Hepatocyte (in vitro differentiated cells): ENCODE data around the gene DCUN1D5. TPM values are rescaled to one million over a fixed set of nuclear protein-coding genes. Genes with fewer than 3 reads are reported as not detected.

Experiments used
- DNase-seq: peaks from one replicate; pipeline ENCODE4 v3.0.0-alpha.2; 2016; ENCODE audit warnings: low spot score
- H2AFZ ChIP-seq: fragments of 200-600 bp; sonication (generic); 2 replicates; pipeline ENCODE4 v1.6.0; 2016; ENCODE audit warnings: antibody characterized with exemption, mild to moderate bottlenecking
- H3K27ac ChIP-seq: fragments of 200-600 bp; sonication (generic); 2 replicates; pipeline ENCODE4 v1.5.1; 2016; ENCODE audit warnings: mild to moderate bottlenecking
- H3K27me3 ChIP-seq: fragments of 200-600 bp; sonication (generic); 2 replicates; pipeline ENCODE4 v1.6.1; 2016
- H3K36me3 ChIP-seq: fragments of 200-600 bp; sonication (generic); replicated peaks from 2 replicates; pipeline ENCODE4 v1.5.1; 2016; ENCODE audit warnings: low read depth; ENCODE audit not compliant: insufficient read depth
- H3K4me1 ChIP-seq: fragments of 200-600 bp; sonication (generic); 2 replicates; pipeline ENCODE4 v1.5.1; 2016; ENCODE audit warnings: mild to moderate bottlenecking, moderate library complexity; ENCODE audit not compliant: insufficient read depth
- H3K4me2 ChIP-seq: fragments of 200-600 bp; sonication (generic); 2 replicates; pipeline ENCODE4 v1.6.0; 2016
- H3K4me3 ChIP-seq: fragments of 200-600 bp; sonication (generic); 2 replicates; pipeline ENCODE4 v1.5.1; 2016; ENCODE audit warnings: mild to moderate bottlenecking
- H3K79me2 ChIP-seq: fragments of 200-600 bp; sonication (generic); 2 replicates; pipeline ENCODE4 v1.6.0; 2017; ENCODE audit warnings: mild to moderate bottlenecking
- H3K9me2 ChIP-seq: fragments of 200-600 bp; sonication (generic); replicated peaks from 2 replicates; pipeline ENCODE4 v1.6.0; 2017; ENCODE audit warnings: mild to moderate bottlenecking; ENCODE audit not compliant: insufficient read depth
- H3K9me3 ChIP-seq: fragments of 200-600 bp; sonication (generic); 2 replicates; pipeline ENCODE4 v1.5.1; 2016; ENCODE audit warnings: low read depth, mild to moderate bottlenecking
- H4K20me1 ChIP-seq: fragments of 200-600 bp; sonication (generic); 2 replicates; pipeline ENCODE4 v1.6.0; 2016; ENCODE audit warnings: mild to moderate bottlenecking; ENCODE audit not compliant: insufficient read depth, poor library complexity, severe bottlenecking
- EZH2 ChIP-seq: fragments of 200-600 bp; sonication (generic); IDR thresholded peaks from 2 replicates; pipeline ENCODE4 v1.6.1; 2016; ENCODE audit warnings: antibody characterized with exemption, mild to moderate bottlenecking, borderline replicate concordance
- EZH2phosphoT487 ChIP-seq: fragments of 200-600 bp; sonication (generic); IDR thresholded peaks from one replicate; pipeline ENCODE4 v1.6.1; 2018; ENCODE audit warnings: antibody characterized with exemption, mild to moderate bottlenecking, low read depth, moderate library complexity; ENCODE audit not compliant: unreplicated experiment, severe bottlenecking
- WGBS: methylation state at CpG from one replicate; pipeline ENCODE4 v1.1.6; 2016; ENCODE audit warnings: low lambda C conversion rate; ENCODE audit errors: missing lambda C conversion rate; 5-methylcytosine and 5-hydroxymethylcytosine counted together
- polyA plus RNA-seq: library from polyadenylated mRNA; unstranded; fragments of >200 nt; fragmentation: Nextera tagmentation; extraction: Ambion mirVana; gene quantifications from 2 replicates; pipeline ENCODE4 v1.2.1, GENCODE V29; 2016
- total RNA-seq: library from RNA; depleted of rRNA; stranded (reverse); fragments of >200 nt; gene quantifications from 2 replicates; pipeline ENCODE4 v1.2.3, GENCODE V29; 2014
- TF ChIP-seq, protein P1 (sequence below): fragments of 200-600 bp; sonication (generic); IDR thresholded peaks from 2 replicates; pipeline ENCODE4 v1.5.1; 2016; ENCODE audit warnings: antibody characterized with exemption, mild to moderate bottlenecking; ENCODE audit not compliant: poor library complexity

DCUN1D5 gene
- total and polyA plus RNA-seq, 2 experiments from 2014 or later: 54.5 to 78.4 TPM

DNA sequence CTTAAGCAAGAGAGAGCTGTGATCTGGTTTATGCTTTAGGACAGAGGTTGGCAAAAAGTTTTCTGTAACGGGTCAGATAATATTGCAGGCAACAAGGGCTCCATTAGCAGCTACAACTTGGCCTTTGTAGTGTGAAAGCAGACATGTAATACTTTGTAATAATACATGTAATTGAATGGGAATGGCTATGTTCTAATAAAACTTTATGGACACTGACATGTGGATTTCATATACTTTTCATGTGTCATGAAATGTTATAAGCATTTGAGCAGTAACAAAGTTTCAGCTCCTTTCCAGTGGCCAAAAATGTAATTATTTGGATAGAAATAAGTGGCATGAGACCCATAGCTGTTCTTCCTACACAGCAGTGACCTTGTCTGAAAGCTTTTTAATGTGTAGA, 20.4 kb upstream of the DCUN1D5 start:
- 45% methylated on average over 1 of the region's 1 CpG for WGBS
- TF ChIP-seq, protein P1, sequence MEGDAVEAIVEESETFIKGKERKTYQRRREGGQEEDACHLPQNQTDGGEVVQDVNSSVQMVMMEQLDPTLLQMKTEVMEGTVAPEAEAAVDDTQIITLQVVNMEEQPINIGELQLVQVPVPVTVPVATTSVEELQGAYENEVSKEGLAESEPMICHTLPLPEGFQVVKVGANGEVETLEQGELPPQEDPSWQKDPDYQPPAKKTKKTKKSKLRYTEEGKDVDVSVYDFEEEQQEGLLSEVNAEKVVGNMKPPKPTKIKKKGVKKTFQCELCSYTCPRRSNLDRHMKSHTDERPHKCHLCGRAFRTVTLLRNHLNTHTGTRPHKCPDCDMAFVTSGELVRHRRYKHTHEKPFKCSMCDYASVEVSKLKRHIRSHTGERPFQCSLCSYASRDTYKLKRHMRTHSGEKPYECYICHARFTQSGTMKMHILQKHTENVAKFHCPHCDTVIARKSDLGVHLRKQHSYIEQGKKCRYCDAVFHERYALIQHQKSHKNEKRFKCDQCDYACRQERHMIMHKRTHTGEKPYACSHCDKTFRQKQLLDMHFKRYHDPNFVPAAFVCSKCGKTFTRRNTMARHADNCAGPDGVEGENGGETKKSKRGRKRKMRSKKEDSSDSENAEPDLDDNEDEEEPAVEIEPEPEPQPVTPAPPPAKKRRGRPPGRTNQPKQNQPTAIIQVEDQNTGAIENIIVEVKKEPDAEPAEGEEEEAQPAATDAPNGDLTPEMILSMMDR: no peak
- TF ChIP-seq EZH2 (no peak), EZH2phosphoT487 (no peak)
- no peaks in the 10 kb centered on the region for H3K9me2 ChIP-seq
- peaks cover 4% of the 10 kb centered on the region for H3K4me1 ChIP-seq
- no peaks in the 10 kb centered on the region for H3K79me2 ChIP-seq
- no peaks in the 10 kb centered on the region for H3K9me3 ChIP-seq
- H2AFZ ChIP-seq: no peak overlapping the region
- no peaks in the 10 kb centered on the region for H4K20me1 ChIP-seq
- no peaks in the 10 kb centered on the region for H3K36me3 ChIP-seq
- H3K4me2 ChIP-seq: peak overlapping the region; percentile 86
- H3K27ac ChIP-seq: no peak overlapping the region
- no peak overlapping the region for H3K4me3 ChIP-seq
- H3K27me3 ChIP-seq: no peaks in the 10 kb centered on the region
- no peak for DNase-seq

DNA sequence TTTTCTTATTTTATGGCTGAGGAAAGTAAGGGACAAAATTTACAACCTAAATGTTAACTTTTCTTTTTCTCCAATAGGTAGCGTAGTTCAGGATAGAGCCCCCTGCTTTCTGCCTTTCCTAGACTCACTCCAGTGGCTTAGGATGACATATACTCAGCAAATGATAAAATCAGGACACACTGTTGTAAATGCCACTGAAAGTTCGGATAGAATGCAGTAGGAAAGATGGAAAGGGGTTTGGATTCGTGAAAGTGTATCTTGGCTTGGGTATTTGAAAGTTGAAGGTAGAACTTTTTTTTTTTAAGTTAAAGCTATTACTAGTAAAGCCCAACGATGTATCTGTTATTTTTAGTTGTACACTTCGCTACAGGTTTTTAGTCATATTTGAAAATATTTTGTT, 19.4 kb upstream of the DCUN1D5 start:
- H3K79me2 ChIP-seq: no peaks in the 10 kb centered on the region
- no peak for TF ChIP-seq EZH2
- no peak for TF ChIP-seq EZH2phosphoT487
- TF ChIP-seq, protein P1: no peak
- H3K9me2 ChIP-seq: no peaks in the 10 kb centered on the region
- no peaks in the 10 kb centered on the region for H3K27me3 ChIP-seq
- peaks cover 4% of the 10 kb centered on the region for H3K4me1 ChIP-seq
- H3K4me3 ChIP-seq: no peak overlapping the region
- WGBS: 69% methylated on average over 5 of the region's 5 CpGs
- no peak overlapping the region for H2AFZ ChIP-seq
- no peak for DNase-seq
- H3K36me3 ChIP-seq: no peaks in the 10 kb centered on the region
- H4K20me1 ChIP-seq: no peaks in the 10 kb centered on the region
- no peaks in the 10 kb centered on the region for H3K9me3 ChIP-seq
- H3K4me2 ChIP-seq: peak overlapping the region; percentile 86
- H3K27ac ChIP-seq: no peak overlapping the region

DNA sequence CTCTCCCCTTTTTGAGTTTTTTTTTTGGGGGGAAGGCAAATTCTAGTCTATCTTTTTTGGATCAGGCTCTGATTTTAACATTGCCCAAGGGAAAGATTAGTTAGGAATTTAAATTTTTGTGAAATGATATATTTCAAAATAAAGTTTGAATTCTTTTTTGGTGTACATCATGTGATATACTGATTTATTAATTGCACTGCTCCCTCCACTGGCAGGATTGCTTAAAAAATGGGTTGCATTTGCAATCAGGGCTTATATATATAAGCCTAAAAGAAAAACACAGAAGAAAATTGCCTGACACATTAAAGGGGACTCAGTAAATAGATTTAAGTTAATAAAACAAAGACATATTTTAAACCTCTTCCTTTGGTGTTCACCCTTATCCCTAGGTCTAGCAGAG, 18.4 kb upstream of the DCUN1D5 start:
- TF ChIP-seq EZH2 (no peak), EZH2phosphoT487 (no peak)
- TF ChIP-seq, protein P1: peak; percentile 34
- Histone ChIP-seq H3K27ac (peak overlapping the region; percentile 78), H3K9me2 (no peaks in the 10 kb centered on the region), H3K36me3 (no peaks in the 10 kb centered on the region), H4K20me1 (no peaks in the 10 kb centered on the region), H3K79me2 (no peaks in the 10 kb centered on the region), H3K4me1 (peaks cover 4% of the 10 kb centered on the region), H3K4me2 (peak overlapping the region; percentile 86), H2AFZ (peak overlapping the region; percentile 82), H3K4me3 (peak overlapping the region; percentile 53), H3K27me3 (no peaks in the 10 kb centered on the region), H3K9me3 (no peaks in the 10 kb centered on the region)
- DNase-seq: peak; percentile 11

DNA sequence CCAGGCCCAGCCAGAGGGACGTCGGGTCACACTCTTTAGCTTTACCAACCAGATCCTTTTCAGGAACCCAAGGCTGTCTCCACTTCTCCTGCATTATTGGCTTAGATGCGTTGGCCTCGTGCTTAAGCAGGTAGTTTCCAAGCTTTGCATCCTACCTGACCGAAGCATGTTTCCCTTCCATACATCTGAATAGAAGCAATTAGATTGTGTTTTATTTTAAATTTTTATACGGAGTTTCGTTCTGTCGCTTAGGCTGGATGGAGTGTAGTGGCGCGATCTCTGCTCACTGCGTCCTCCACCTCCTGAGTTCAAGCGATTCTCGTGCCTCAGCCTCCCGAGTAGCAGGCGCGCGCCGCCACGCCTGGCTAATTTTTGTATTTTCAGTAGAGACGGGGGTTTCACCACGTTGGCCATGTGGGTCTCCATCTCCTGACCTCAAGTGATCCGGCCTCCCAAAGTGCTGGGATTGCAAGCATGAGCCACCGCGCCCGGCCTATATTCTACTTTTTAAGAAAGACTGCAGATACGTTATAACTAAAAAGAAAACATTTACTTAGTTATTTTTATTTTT, 17.9 kb upstream of the DCUN1D5 start:
- H3K27ac ChIP-seq: peak overlapping the region; percentile 78
- WGBS: 20% methylated on average over 26 of the region's 26 CpGs
- no peak for DNase-seq

More for the DNA sequence above, 17.9 kb upstream of the DCUN1D5 start:
- Histone ChIP-seq H4K20me1 (no peaks in the 10 kb centered on the region), H2AFZ (peak overlapping the region; percentile 82), H3K79me2 (no peaks in the 10 kb centered on the region), H3K9me2 (no peaks in the 10 kb centered on the region), H3K36me3 (no peaks in the 10 kb centered on the region), H3K9me3 (no peaks in the 10 kb centered on the region), H3K4me2 (peak overlapping the region; percentile 86), H3K4me1 (peaks cover 4% of the 10 kb centered on the region), H3K4me3 (peak overlapping the region; percentile 53), H3K27me3 (no peaks in the 10 kb centered on the region)
- TF ChIP-seq, protein P1: no peak
- TF ChIP-seq EZH2 (no peak), EZH2phosphoT487 (no peak)
